HG03442 (cell line): ENCODE data around the gene CHRNA4.
"Not testable (repeated sequence)": the region's sequence is repeated elsewhere in the genome, so short reads cannot be mapped to it uniquely, and the experiment has no call there.

Experiments used
- ATAC-seq: cut with Tn5 transposase; IDR thresholded peaks from one replicate; pipeline ENCODE4 v1.9.1; 2021; ENCODE audit warnings: mild to moderate bottlenecking, moderate library complexity; ENCODE audit not compliant: unreplicated experiment

The CHRNA4 gene

DNA sequence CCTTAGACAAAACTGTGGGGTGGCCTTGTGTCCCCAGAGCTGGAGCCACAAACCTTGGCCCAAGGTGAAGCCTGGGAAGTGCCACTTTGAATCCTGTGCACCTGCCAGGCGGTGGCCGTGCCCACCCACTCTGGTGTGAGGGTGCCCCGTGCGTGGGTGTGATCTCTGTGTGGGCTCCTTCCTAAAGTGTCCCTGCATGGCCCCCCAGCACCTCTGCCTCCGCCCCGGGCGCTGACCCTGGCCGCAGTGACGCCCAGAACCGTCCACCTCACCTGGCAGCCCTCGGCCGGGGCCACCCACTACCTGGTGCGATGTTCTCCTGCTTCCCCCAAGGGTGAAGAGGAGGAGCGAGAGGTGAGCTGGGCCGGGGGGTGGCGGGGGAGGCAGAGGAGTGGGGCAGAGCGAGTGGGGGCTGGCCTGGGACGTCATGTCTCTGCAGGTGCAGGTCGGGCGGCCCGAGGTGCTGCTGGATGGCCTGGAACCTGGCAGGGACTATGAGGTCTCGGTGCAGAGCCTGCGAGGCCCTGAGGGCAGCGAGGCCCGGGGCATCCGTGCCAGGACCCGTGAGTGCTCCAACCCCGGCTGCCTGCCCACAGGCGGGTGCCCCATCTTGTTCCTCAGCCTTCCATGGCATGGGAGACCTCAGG is 49.8 kb downstream of the CHRNA4 start:
- ATAC-seq, result no peak

DNA sequence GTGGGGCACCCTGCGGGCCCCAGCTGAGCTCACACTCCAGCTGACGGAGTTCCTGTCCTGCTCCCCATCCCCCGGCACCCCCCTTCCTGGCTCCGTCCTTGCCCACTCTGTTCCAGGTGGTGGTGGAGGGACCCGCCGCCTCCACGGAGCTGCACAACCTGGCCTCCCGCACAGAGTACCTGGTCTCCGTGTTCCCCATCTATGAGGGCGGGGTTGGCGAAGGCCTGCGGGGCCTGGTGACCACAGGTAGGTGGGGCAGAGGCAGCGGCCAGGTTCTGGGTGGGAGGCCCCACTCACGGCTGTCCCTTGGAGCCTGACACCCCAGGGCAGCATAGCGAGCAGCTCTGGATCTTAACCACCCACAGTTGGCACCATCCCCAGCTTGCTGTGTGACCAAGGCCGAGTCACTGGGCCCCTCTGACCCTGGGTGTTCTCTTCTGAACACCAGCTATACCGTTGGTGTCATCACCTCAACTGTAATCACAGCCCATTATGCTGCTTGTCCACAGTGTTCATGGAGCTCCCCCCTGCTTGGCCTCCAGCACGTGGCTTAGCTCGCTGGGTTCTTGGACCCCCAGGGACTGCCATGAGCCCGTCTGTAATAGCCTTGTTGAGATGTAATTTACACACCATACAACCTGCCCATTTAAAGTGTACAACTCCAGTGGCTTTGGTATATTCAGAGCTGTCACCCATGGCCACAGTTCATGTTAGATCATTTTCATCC is 50.7 kb downstream of the CHRNA4 start:
- no peak for ATAC-seq

DNA sequence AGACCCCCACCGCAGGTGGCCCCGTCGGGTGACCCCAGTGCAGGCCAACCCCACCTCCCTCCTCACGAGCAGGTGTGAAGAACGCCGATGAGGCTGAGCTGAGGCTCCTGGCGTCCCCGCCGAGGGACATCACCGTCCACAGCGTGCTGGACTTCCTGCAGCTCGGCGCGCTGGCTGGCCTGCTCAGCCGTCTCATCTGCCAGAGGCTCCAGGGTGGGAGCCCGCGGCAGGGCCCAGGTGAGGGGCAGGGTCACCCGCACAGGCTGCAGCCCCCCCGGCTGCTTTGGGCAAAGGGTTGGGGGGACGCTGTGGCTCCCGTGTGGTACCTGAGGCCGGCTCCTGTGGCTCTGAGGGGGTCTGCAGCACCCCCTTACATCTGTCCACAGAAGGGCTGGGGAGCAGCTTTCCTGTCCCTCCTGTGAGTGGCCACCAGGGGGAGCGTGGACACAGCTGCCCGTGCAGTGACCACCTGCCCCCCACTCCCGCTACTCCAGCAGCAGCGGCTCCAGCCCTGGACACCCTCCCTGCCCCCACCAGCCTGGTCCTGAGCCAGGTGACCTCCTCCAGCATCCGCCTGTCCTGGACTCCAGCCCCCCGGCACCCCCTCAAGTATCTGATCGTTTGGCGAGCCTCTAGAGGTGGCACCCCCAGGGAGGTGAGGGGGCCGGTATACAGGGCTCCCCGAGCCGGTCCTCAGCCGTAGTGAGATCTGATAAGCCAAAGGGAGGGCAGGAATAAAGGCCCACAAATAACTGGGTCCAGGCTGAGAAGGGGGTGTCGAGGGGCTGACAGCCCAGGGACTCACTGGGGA is 51.7 kb downstream of the CHRNA4 start:
- ATAC-seq, result no peak

- no peak for ATAC-seq
Observed at GRCh38 chr20:63308218-63308911, 52.8 kb downstream of the CHRNA4 start.

- ATAC-seq, result no peak
Observed at GRCh38 chr20:63307538-63308217, 53.5 kb downstream of the CHRNA4 start.

GRCh38 chr20:63306673-63307537 is 54.2 kb downstream of the CHRNA4 start:
- ATAC-seq, result no peak

- ATAC-seq, result not testable (repeated sequence)
Observed at GRCh38 chr20:63305933-63306672, 55.0 kb downstream of the CHRNA4 start.

DNA sequence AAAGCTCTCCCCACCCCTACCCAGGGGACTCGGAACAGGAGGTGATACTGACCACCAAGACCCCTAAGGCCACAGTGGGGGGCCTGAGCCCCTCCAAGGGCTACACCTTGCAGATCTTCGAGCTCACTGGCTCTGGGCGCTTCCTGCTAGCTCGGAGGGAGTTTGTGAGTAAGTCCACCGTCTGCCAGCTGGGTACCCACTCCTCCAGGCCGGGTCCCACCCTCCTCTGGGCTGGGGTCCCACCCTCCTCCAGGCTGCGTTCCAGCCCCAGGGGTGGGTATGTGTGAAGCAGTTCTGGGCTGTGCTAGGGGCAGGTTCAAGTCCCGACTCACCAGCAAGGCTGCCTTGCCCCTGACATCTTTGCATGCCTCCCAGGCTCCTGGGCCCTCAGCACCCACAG is 55.8 kb downstream of the CHRNA4 start:
- ATAC-seq, result no peak

DNA sequence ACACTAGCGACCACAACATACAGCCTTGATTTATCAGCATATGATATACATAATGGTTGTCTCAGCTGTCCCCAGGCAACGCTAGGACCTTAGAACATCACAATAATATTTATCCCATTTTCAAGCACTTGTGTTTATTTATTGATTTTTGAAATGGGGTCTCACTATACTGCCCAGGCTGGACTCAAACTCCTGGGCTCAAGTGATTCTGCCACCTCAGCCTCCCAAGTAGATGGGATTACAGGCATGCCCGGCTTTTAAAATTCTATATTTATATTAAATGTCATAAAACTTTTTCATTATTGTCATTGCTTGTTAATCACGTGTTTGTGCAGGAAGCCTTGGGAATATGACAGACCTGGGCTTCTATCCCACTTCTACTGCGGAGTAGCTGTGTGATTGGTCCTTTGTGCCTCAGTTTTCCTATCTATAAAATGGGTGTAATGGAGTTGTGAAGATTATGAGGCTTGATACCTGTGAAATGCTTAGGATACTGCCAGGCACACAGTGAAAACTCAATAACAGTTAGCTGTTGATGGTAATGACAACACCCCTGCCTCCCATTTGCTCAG is 58.0 kb downstream of the CHRNA4 start:
- no peak for ATAC-seq

DNA sequence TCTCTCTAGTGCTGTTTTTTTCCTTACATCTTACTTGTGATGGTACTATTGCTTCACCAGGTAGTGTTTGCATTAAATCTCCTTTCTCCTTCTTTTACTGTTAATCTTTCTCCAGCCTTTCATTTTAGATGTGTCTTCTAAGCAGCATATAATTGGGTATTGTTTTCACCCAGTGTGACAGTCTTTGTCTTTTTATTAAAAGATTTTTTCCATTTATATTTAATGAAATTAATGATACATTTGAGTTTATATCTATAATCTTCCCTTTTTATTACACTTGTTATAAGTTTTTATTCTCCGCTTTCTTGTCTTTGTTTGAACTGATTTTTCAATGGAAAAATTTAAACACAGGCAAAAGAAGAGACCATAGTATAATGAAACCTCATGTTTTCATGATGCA is 59.5 kb downstream of the CHRNA4 start:
- ATAC-seq, result no peak

- no peak for ATAC-seq
Observed at GRCh38 chr20:63298731-63299312, 62.3 kb downstream of the CHRNA4 start.

DNA sequence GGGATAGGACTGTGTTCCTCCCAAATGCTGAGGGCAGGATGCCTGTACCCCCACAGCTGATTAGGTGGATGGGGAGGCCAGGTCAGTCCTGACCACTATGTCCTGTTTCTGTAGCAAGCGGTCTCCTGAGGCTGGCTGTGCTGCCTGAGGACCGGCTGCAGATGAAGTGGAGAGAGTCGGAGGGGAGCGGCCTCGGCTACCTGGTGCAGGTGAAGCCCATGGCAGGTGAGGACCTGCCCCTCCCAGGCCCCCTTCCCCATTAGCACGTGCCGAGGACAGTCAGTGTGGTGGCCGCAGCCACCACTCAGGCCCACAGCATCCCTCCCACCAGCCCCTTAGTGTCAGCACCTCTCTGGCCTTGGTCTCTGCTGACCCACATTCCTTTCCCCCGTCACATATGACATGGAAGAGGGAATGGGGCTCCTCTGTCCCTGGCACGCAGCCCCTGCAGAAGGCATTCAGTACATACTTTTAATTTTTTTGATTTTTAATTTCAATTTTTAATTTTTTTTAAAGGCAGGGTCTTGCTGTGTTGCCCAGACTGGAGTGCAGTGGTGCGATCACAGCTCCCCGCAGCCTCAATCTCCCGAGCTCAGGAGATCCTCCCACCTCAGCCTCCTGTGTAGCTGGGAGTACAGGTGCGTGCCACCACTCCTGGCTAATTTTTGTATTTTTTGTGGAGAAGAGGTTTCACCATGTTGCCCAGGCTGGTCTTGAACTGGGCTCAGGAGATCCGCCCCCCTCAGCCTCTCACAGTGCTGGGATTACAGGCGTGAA is 63.2 kb downstream of the CHRNA4 start:
- ATAC-seq, result no peak

GRCh38 chr20:63297371-63297781 is 63.8 kb downstream of the CHRNA4 start:
- no peak for ATAC-seq

DNA sequence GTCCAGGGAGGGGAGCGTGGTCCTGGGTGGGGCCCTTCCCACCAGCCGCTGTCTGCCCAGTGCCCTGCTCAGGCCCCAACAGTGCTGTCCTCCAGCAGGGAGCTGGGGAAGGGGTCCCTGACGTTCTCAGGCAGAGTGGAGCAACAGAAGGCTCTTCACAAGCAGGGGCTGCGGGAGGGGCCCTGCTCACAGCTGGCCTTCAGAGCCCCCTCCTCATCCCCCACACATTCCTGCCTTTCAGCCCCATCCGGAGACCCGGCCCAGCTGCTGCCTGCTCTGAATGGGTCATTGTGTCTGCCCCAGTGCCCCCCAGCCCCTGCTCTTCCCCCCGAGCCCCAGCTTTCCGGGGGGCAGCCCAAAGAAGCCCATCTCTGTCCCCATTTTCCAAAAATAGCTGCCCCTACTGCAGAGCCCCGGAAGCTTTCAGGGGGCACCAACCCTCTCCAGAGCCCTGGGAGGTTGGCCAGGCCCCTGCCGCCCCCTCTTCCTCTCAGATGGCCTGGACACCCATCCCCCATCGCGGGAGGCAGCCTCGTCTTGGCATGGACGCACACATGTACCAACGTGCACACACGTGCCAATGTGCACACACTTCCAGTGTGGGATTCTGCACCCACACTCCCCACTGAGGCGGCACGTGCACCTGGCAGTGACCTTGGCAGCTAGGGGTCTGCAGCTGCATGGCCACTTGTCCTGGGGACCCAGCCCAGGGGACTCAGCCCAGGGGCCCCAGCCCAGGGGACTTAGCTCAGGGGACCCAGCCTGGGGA is 64.4 kb downstream of the CHRNA4 start:
- no peak for ATAC-seq

GRCh38 chr20:63295846-63296245 is 65.3 kb downstream of the CHRNA4 start:
- ATAC-seq, result no peak

- no peak for ATAC-seq
Observed at GRCh38 chr20:63295422-63295821, 65.7 kb downstream of the CHRNA4 start.

GRCh38 chr20:63295018-63295417 is 66.1 kb downstream of the CHRNA4 start:
- ATAC-seq, result no peak
